Endometrial microvascular endothelial cells (primary cell): ENCODE results near the gene TCFL5. TPM values are rescaled to one million over a fixed set of nuclear protein-coding genes. Genes with fewer than 3 reads are reported as not detected.
"Not testable (repeated sequence)": the region's sequence is repeated elsewhere in the genome, so short reads cannot be mapped to it uniquely, and the experiment has no call there.

Source experiments
- in situ Hi-C: cut with HindIII; loops from 2 replicates; pipeline ENCODE4 v1.10.0; 2017; ENCODE audit warnings: low sequenced_read_pairs, low pct_unique_long_range_greater_than_20kb; ENCODE audit errors: inconsistent ontology term
- total RNA-seq: library from RNA; depleted of rRNA; stranded (reverse); fragments of >200 nt; gene quantifications from one replicate; pipeline ENCODE4 v1.2.3, GENCODE V29; 2015; ENCODE audit errors: inconsistent ontology term

TCFL5 gene
- total RNA-seq, 1 donor from 2014 or later = 7.7 TPM

- in situ Hi-C loops = no loop called here
These were observed 22.9 kb upstream of the TCFL5 start for GRCh38 chr20:62884556-62884955.

GRCh38 chr20:62882426-62882825 lies 20.8 kb upstream of the TCFL5 start:
- in situ Hi-C loops = no loop called here

GRCh38 chr20:62881662-62882395 lies 20.2 kb upstream of the TCFL5 start:
- in situ Hi-C loops = no loop called here

- in situ Hi-C loops = no loop called here
These were observed 19.5 kb upstream of the TCFL5 start for GRCh38 chr20:62880935-62881661.

- in situ Hi-C loops = no loop called here
These were observed 18.7 kb upstream of the TCFL5 start for GRCh38 chr20:62880147-62880934.

- in situ Hi-C loops = no loop called here
These were observed 17.9 kb upstream of the TCFL5 start for GRCh38 chr20:62879275-62880146.

GRCh38 chr20:62878244-62879038 lies 16.8 kb upstream of the TCFL5 start:
- in situ Hi-C loops = no loop called here

- in situ Hi-C loops = no loop called here
These were observed 15.5 kb upstream of the TCFL5 start for GRCh38 chr20:62876902-62877816.

GRCh38 chr20:62876501-62876901 lies 14.9 kb upstream of the TCFL5 start:
- in situ Hi-C loops = no loop called here

- in situ Hi-C loops = no loop called here
These were observed 14.1 kb upstream of the TCFL5 start for GRCh38 chr20:62875419-62876361.

GRCh38 chr20:62874964-62875344 lies 13.3 kb upstream of the TCFL5 start:
- in situ Hi-C loops = no loop called here

- in situ Hi-C loops = not testable (repeated sequence)
These were observed 12.0 kb upstream of the TCFL5 start for GRCh38 chr20:62873681-62874031.

- in situ Hi-C loops = no loop called here
These were observed 11.7 kb upstream of the TCFL5 start for GRCh38 chr20:62873280-62873679.

- in situ Hi-C loops = no loop called here
These were observed 11.2 kb upstream of the TCFL5 start for GRCh38 chr20:62872862-62873261.

- in situ Hi-C loops = no loop called here
These were observed 10.7 kb upstream of the TCFL5 start for GRCh38 chr20:62872184-62872847.

- in situ Hi-C loops = no loop called here
These were observed 2.6 kb upstream of the TCFL5 start for GRCh38 chr20:62864207-62864606.
